K562 (cell line): ENCODE data around the gene PEF1. TPM values are rescaled to one million over a fixed set of nuclear protein-coding genes. Genes with fewer than 3 reads are reported as not detected.
A peak's percentile ranks its signal among the peaks of the same experiment; 100 is the strongest.

Experiments
- ATAC-seq: fragments of 200-7000 bp; cut with Tn5 transposase; 3 replicates; pipeline ENCODE4 v1.9.1; 2020; ENCODE audit warnings: moderate library complexity
- BruUV-seq: library from RNA; stranded (reverse); fragments of 400-500 nt; replicated peaks from 2 replicates; lab custom pipeline; 2021; lab: Mats Ljungman, UMichigan
- CTCF ChIA-PET: fragments of 300-600 bp; formaldehyde crosslinking; extraction: SDS; loops from one replicate; lab custom pipeline; 2021; ENCODE audit warnings: low intra/inter-chr PET ratio; lab: Yijun Ruan, JAX
- POLR2A ChIA-PET: fragments of 300-600, 350-650 bp; sonication (Branson Sonifier 250); formaldehyde crosslinking; extraction: SDS; loops from one replicate; lab custom pipeline; 2021; ENCODE audit warnings: antibody characterized with exemption, inconsistent platforms; lab: Yijun Ruan, JAX
- DNase-seq, 4 experiments: peaks; one replicate each; pipeline versions ENCODE4 v3.0.0 to v3.0.0-alpha.2; 2011 to 2018; ENCODE audit warnings: low spot score in 3 of 4, mixed read lengths in 3 of 4; ENCODE audit errors: extremely low read depth in 1 of 4
- FAIRE-seq: peaks from 2 replicates; lab custom pipeline; 2011; peaks lifted over from hg19 to GRCh38; lab: Jason Lieb, UNC
- H2AFZ ChIP-seq: 2 replicates; pipeline ENCODE4 v1.6.0; 2011; ENCODE audit warnings: low read depth, low read length, control low read depth, inconsistent platforms
- H3K27ac ChIP-seq: fragments of 200-600 bp; 3 replicates; pipeline ENCODE4 v1.8.0; 2011; ENCODE audit warnings: low read depth, mild to moderate bottlenecking, control low read depth, inconsistent platforms, low read length, moderate library complexity, mixed read lengths; ENCODE audit errors: extremely low read depth
- H3K27me3 ChIP-seq, 2 experiments: fragments of 300-600 bp in 1 of 2; 2 replicates in 1 of 2; 3 replicates in 1 of 2; pipeline versions ENCODE4 v1.6.0 to v1.8.0; 2011; ENCODE audit warnings: inconsistent platforms in 2 of 2, low read length in 2 of 2, mild to moderate bottlenecking in 1 of 2, mixed read lengths in 1 of 2, moderate library complexity in 1 of 2; ENCODE audit not compliant: control insufficient read depth in 2 of 2, insufficient read depth in 2 of 2
- H3K36me3 ChIP-seq: fragments of 300-600 bp; 3 replicates; pipeline ENCODE4 v1.8.0; 2011; ENCODE audit warnings: mild to moderate bottlenecking, low read length, inconsistent platforms; ENCODE audit not compliant: control insufficient read depth, insufficient read depth
- H3K4me1 ChIP-seq, 2 experiments: fragments of 200-600 bp in 1 of 2; replicated peaks in 1 of 2; 2 replicates in 1 of 2; 3 replicates in 1 of 2; pipeline versions ENCODE4 v1.5.1 to v1.8.0; 2011; ENCODE audit warnings: inconsistent platforms in 2 of 2, low read length in 2 of 2, mild to moderate bottlenecking in 1 of 2, mixed read lengths in 1 of 2, moderate library complexity in 1 of 2; ENCODE audit not compliant: control insufficient read depth in 2 of 2, insufficient read depth in 2 of 2
- H3K4me2 ChIP-seq: 2 replicates; pipeline ENCODE4 v1.6.1; 2011; ENCODE audit warnings: low read length, control low read depth, inconsistent platforms, mixed read lengths; ENCODE audit not compliant: insufficient read depth
- H3K4me3 ChIP-seq: fragments of 200-600 bp; sonication (generic), shearing (Covaris generic); 2 replicates; pipeline ENCODE4 v1.5.1; 2016; ENCODE audit warnings: control low read depth, inconsistent platforms
- H3K79me2 ChIP-seq: fragments of 200-600 bp; 3 replicates; pipeline ENCODE4 v1.8.0; 2011; ENCODE audit warnings: low read length, inconsistent platforms; ENCODE audit not compliant: control insufficient read depth, insufficient read depth
- H3K9ac ChIP-seq, 2 experiments: 2 replicates each; pipeline versions ENCODE4 v1.6.0 to v1.6.1; 2011; ENCODE audit warnings: low read depth in 2 of 2, low read length in 2 of 2, control low read depth in 1 of 2, inconsistent platforms in 1 of 2, mild to moderate bottlenecking in 1 of 2, mixed read lengths in 1 of 2; ENCODE audit not compliant: insufficient read depth in 1 of 2
- H3K9me1 ChIP-seq: one replicate; pipeline ENCODE4 v1.6.0; 2011; ENCODE audit warnings: inconsistent platforms, mild to moderate bottlenecking, low read length, moderate library complexity; ENCODE audit not compliant: control insufficient read depth, insufficient read depth
- H3K9me3 ChIP-seq: replicated peaks from 2 replicates; pipeline ENCODE4 v1.5.1; 2011; ENCODE audit warnings: low read depth, low read length, inconsistent platforms; ENCODE audit not compliant: control insufficient read depth, insufficient read depth
- H4K20me1 ChIP-seq: replicated peaks from 2 replicates; pipeline ENCODE4 v1.6.1; 2011; ENCODE audit warnings: low read length, inconsistent platforms, mixed read lengths; ENCODE audit not compliant: control insufficient read depth, insufficient read depth
- ATF2 ChIP-seq: sonication (generic); formaldehyde crosslinking; IDR thresholded peaks from 2 replicates; pipeline ENCODE4 v1.8.1; 2022; ENCODE audit warnings: missing genetic modification reagents
- BMI1 ChIP-seq: fragments of 150-350 bp; IDR thresholded peaks from 2 replicates; pipeline ENCODE4 v1.6.1; 2014; ENCODE audit warnings: low read length
- EGR1 ChIP-seq: fragments of 450-650 bp; conservative IDR thresholded peaks from 2 replicates; pipeline ENCODE4 v1.6.1; 2017; ENCODE audit warnings: mild to moderate bottlenecking
- NR3C1 ChIP-seq: sonication (generic); formaldehyde crosslinking; IDR thresholded peaks from 2 replicates; pipeline ENCODE4 v1.8.1; 2022; ENCODE audit warnings: missing genetic modification reagents
- POLR2G ChIP-seq: fragments of 200-400 bp; formaldehyde crosslinking; IDR thresholded peaks from 2 replicates; pipeline ENCODE4 v1.6.1; 2017; ENCODE audit warnings: low read depth, mild to moderate bottlenecking, antibody characterized with exemption, low read length, moderate library complexity
- SPI1 ChIP-seq: IDR thresholded peaks from 2 replicates; pipeline ENCODE4 v1.6.1; 2011; ENCODE audit warnings: low read depth, low read length, control low read depth, borderline replicate concordance
- TEAD4 ChIP-seq, 2 experiments: sonication (generic) in 1 of 2; formaldehyde crosslinking in 1 of 2; IDR thresholded peaks; 2 replicates each; pipeline versions ENCODE4 v1.6.1 to v1.8.0; 2012 to 2022; ENCODE audit warnings: borderline replicate concordance in 1 of 2, inconsistent platforms in 1 of 2, low read length in 1 of 2, mild to moderate bottlenecking in 1 of 2, missing genetic modification reagents in 1 of 2
- TSC22D4 ChIP-seq: fragments of 450-650 bp; IDR thresholded peaks from 2 replicates; pipeline ENCODE4 v1.6.1; 2016; ENCODE audit warnings: missing genetic modification characterization, missing biosample characterization, control low read depth
- ZNF174 ChIP-seq: fragments of 250-450 bp; sonication (Bioruptor Pico); IDR thresholded peaks from 2 replicates; pipeline ENCODE4 v1.4.0; 2020; ENCODE audit warnings: mild to moderate bottlenecking
- ZNF561 ChIP-seq: fragments of 450-650 bp; formaldehyde crosslinking; conservative IDR thresholded peaks from 2 replicates; pipeline ENCODE4 v1.4.0; 2020; ENCODE audit warnings: mild to moderate bottlenecking, moderate library complexity
- WGBS: fragments of 100-300 bp; shearing (Covaris generic); methylation state at CpG from one replicate; pipeline ENCODE4 v1.1.6; 2016; ENCODE audit warnings: low coverage, mixed read lengths; ENCODE audit not compliant: insufficient coverage; ENCODE audit errors: missing lambda C conversion rate; 5-methylcytosine and 5-hydroxymethylcytosine counted together
- in situ Hi-C: fragments of 300-500 bp; cut with MboI; formaldehyde crosslinking; loops from 4 replicates; pipeline ENCODE4 v1.15.0; 2018; ENCODE audit warnings: inconsistent platforms, mixed read lengths
- intact Hi-C: fragments of 100-400 bp; cut with micrococcal nuclease; formaldehyde crosslinking; loops from 2 replicates; pipeline ENCODE4 v1.14.2; 2022
- polyA plus RNA-seq, 8 experiments: library from polyadenylated mRNA; depleted of rRNA in 4 of 8; stranded (reverse) in 5 of 8; unstranded in 3 of 8; fragments of >200 nt; fragmentation: Nextera tagmentation in 2 of 8; fragmentation: Illumina TruSeq in 1 of 8; extraction: Ambion mirVana in 2 of 8; extraction: Trizol in 1 of 8; gene quantifications; 2 replicates each; pipeline versions ENCODE4 v1.2.1 to v1.2.3, GENCODE V29; 2011 to 2014; ENCODE audit warnings: inconsistent platforms in 1 of 8, missing spikeins in 1 of 8
- total RNA-seq, 7 experiments: library from RNA; depleted of rRNA in 6 of 7; stranded (reverse); fragments of >200 nt in 6 of 7; fragmentation: Illumina TruSeq in 2 of 7; extraction: Trizol in 2 of 7; gene quantifications; 2 replicates each; pipeline versions ENCODE4 v1.2.1 to v1.2.3, GENCODE V29; 2011 to 2021; ENCODE audit warnings: low replicate concordance in 1 of 7
- TF ChIP-seq, protein P1 (sequence below): sonication (generic); formaldehyde crosslinking; IDR thresholded peaks from 2 replicates; pipeline ENCODE4 v1.8.1; 2023; ENCODE audit warnings: mild to moderate bottlenecking, missing genetic modification reagents

PEF1 gene
- total and polyA plus RNA-seq, 9 of the 15 experiments (the other 6 are each of a cell fraction or from before 2014, with no cell fraction given): 26.3 to 95.5 (median 61.9) TPM

- no peaks in the 10 kb centered on the region for H3K9me3 ChIP-seq
- intact Hi-C loops: no loop called here
- WGBS: 53% methylated on average over 20 of the region's 23 CpGs
- ChIA-PET POLR2A (interaction anchor here (0.6 to 6.4 kb wide), 3 partner anchors 12 to 51 kb away, joined by 3 to 47 read pairs (median 4); partner anchors contain the start of gene PEF1), CTCF (no interaction called here)
- DNase-seq: peak in 3 of 4 experiments; percentile 32 to 46 (median 46)
- peak; percentile 37 for ATAC-seq
- H3K27me3 ChIP-seq: no peaks in the 10 kb centered on the region
- H2AFZ ChIP-seq: no peak overlapping the region
- peaks cover 6% of the 10 kb centered on the region; the same call in 1 of the 2 replicates for H4K20me1 ChIP-seq
- H3K9me1 ChIP-seq: no peaks in the 10 kb centered on the region
- in situ Hi-C loops: no loop called here
- H3K9ac ChIP-seq: peak overlapping the region in 1 of 2 experiments; percentile 11; a peak in 1 of 4 replicates
- FAIRE-seq: peak; percentile 23
- no peak for TF ChIP-seq TSC22D4 (tag)
- peak; percentile 80 for TF ChIP-seq EGR1
- no peak for TF ChIP-seq NR3C1
- no peak for TF ChIP-seq BMI1
- TF ChIP-seq, protein P1, sequence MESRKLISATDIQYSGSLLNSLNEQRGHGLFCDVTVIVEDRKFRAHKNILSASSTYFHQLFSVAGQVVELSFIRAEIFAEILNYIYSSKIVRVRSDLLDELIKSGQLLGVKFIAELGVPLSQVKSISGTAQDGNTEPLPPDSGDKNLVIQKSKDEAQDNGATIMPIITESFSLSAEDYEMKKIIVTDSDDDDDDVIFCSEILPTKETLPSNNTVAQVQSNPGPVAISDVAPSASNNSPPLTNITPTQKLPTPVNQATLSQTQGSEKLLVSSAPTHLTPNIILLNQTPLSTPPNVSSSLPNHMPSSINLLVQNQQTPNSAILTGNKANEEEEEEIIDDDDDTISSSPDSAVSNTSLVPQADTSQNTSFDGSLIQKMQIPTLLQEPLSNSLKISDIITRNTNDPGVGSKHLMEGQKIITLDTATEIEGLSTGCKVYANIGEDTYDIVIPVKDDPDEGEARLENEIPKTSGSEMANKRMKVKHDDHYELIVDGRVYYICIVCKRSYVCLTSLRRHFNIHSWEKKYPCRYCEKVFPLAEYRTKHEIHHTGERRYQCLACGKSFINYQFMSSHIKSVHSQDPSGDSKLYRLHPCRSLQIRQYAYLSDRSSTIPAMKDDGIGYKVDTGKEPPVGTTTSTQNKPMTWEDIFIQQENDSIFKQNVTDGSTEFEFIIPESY: no peak
- no peak for TF ChIP-seq ATF2 (CRISPR knock-in tag)
- TF ChIP-seq ZNF174 (CRISPR knock-in tag): no peak
- 0 out of 2 replicates have a peak, but pooled peaks have one; percentile 7 for TF ChIP-seq SPI1
- peak; percentile 16; the same call in 1 of the 2 replicates for TF ChIP-seq POLR2G
- no peak for TF ChIP-seq ZNF561 (CRISPR knock-in tag)
- peak; percentile 9; the same call in 1 of the 2 replicates for TF ChIP-seq TEAD4 (IDR thresholded peaks at IDR 0.05; ENCODE audit: low read length)
- no peak for TF ChIP-seq TEAD4 (CRISPR knock-in tag; IDR thresholded peaks at IDR 0.05; ENCODE audit: borderline replicate concordance)
- H3K27ac ChIP-seq: no peak overlapping the region
- H3K4me2 ChIP-seq: no peak overlapping the region
- H3K79me2 ChIP-seq: no peaks in the 10 kb centered on the region
- H3K4me1 ChIP-seq: peaks cover 0 to 15% of the 10 kb centered on the region in 2 experiments; a peak in 3 of 5 replicates
- no TSS peak for BruUV-seq
- no peak overlapping the region for H3K4me3 ChIP-seq
- H3K36me3 ChIP-seq: peaks cover 34% of the 10 kb centered on the region; the same call in 2 of the 3 replicates
Measured at GRCh38 chr1:31626223-31627207, 18.2 kb downstream of the PEF1 start.
